Astrocyte (in vitro differentiated cells and primary cell): ENCODE data around the gene DOCK3. TPM values are rescaled to one million over a fixed set of nuclear protein-coding genes. Genes with fewer than 3 reads are reported as not detected.

Source experiments
- DNase-seq: peaks from one replicate; pipeline ENCODE4 v3.0.0-alpha.2; 2010; ENCODE audit warnings: low read depth
- FAIRE-seq: peaks from 2 replicates; lab custom pipeline; 2011; peaks lifted over from hg19 to GRCh38; lab: Jason Lieb, UNC
- H2AFZ ChIP-seq: 2 replicates; pipeline ENCODE4 v1.6.0; 2012; ENCODE audit warnings: low read depth, low read length, inconsistent platforms
- H3K27ac ChIP-seq: 2 replicates; pipeline ENCODE4 v1.5.1; 2011; ENCODE audit warnings: low read depth, low read length, inconsistent platforms
- H3K27me3 ChIP-seq: 2 replicates; pipeline ENCODE4 v1.6.0; 2011; ENCODE audit warnings: low read length, inconsistent platforms; ENCODE audit not compliant: insufficient read depth
- H3K36me3 ChIP-seq: 2 replicates; pipeline ENCODE4 v1.5.1; 2011; ENCODE audit warnings: low read length, inconsistent platforms; ENCODE audit not compliant: insufficient read depth
- H3K4me1 ChIP-seq: 2 replicates; pipeline ENCODE4 v1.5.1; 2011; ENCODE audit warnings: low read length, inconsistent platforms; ENCODE audit not compliant: insufficient read depth
- H3K4me2 ChIP-seq: 2 replicates; pipeline ENCODE4 v1.6.0; 2012; ENCODE audit warnings: low read length, inconsistent platforms
- H3K4me3 ChIP-seq: 2 replicates; pipeline ENCODE4 v1.5.1; 2011; ENCODE audit warnings: low read depth, mild to moderate bottlenecking, low read length, inconsistent platforms; ENCODE audit not compliant: insufficient read depth
- H3K79me2 ChIP-seq: 2 replicates; pipeline ENCODE4 v1.6.0; 2012; ENCODE audit warnings: mild to moderate bottlenecking, low read length, inconsistent platforms; ENCODE audit not compliant: insufficient read depth
- H3K9ac ChIP-seq: 2 replicates; pipeline ENCODE4 v1.6.0; 2012; ENCODE audit warnings: mild to moderate bottlenecking, low read length, inconsistent platforms
- H3K9me3 ChIP-seq: 2 replicates; pipeline ENCODE4 v1.5.1; 2012; ENCODE audit warnings: low read depth, mild to moderate bottlenecking, low read length, inconsistent platforms; ENCODE audit not compliant: insufficient read depth
- H4K20me1 ChIP-seq: 2 replicates; pipeline ENCODE4 v1.6.0; 2012; ENCODE audit warnings: low read length, inconsistent platforms; ENCODE audit not compliant: insufficient read depth
- H3K27ac Mint-ChIP-seq: one replicate; pipeline ENCODE4 v1.8.0; 2021; ENCODE audit warnings: mild to moderate bottlenecking, mixed read lengths; ENCODE audit not compliant: unreplicated experiment
- H3K27me3 Mint-ChIP-seq: one replicate; pipeline ENCODE4 v1.8.0; 2021; ENCODE audit warnings: low read depth, mixed read lengths; ENCODE audit not compliant: unreplicated experiment
- H3K36me3 Mint-ChIP-seq: one replicate; pipeline ENCODE4 v1.8.0; 2021; ENCODE audit warnings: low read depth, mixed read lengths; ENCODE audit not compliant: unreplicated experiment
- H3K4me1 Mint-ChIP-seq: one replicate; pipeline ENCODE4 v1.8.0; 2021; ENCODE audit warnings: low read depth, mixed read lengths; ENCODE audit not compliant: unreplicated experiment
- H3K4me3 Mint-ChIP-seq: one replicate; pipeline ENCODE4 v1.8.0; 2021; ENCODE audit warnings: mild to moderate bottlenecking, moderate library complexity, mixed read lengths; ENCODE audit not compliant: unreplicated experiment
- H3K9me3 Mint-ChIP-seq: one replicate; pipeline ENCODE4 v1.8.0; 2021; ENCODE audit warnings: mild to moderate bottlenecking, mixed read lengths; ENCODE audit not compliant: unreplicated experiment
- EZH2 ChIP-seq: IDR thresholded peaks from 2 replicates; pipeline ENCODE4 v1.6.1; 2012; ENCODE audit warnings: mild to moderate bottlenecking, low read length, inconsistent platforms; ENCODE audit not compliant: insufficient read depth
- total RNA-seq: library from RNA; stranded (reverse); gene quantifications from 2 replicates; pipeline ENCODE4 v1.2.1, GENCODE V29; 2021
- TF ChIP-seq, protein P1 (sequence below): IDR thresholded peaks from 2 replicates; pipeline ENCODE4 v1.5.1; 2011; ENCODE audit warnings: low read depth, mild to moderate bottlenecking, inconsistent platforms, low read length, moderate library complexity; ENCODE audit not compliant: insufficient read depth

DOCK3 gene
- total RNA-seq, 1 donor from 2014 or later, result 3.3 TPM

DNA sequence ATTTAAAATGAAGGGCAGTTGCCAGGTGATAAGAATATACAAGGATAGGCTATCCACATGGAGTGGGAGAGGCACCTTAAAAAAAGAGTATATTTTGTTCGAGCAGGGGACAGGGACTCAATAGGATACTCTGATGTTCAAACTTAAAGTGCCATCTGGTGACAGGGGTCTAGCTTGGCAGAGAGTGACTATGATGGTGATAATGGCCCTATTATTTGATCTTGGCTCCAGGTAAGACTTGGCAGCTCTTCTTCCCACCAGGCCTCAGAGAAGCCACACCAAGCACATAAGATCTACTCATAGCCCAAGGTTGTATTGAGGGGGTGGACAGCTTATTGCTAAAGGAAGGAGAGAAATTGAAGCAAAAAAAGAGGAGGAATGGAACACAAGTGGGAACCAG is 601.3 kb downstream of the DOCK3 start:
- no peak for FAIRE-seq
- H4K20me1 ChIP-seq, result no peaks in the 10 kb centered on the region
- H3K36me3 Mint-ChIP-seq, result no peaks in the 10 kb centered on the region
- H3K36me3 ChIP-seq, result no peaks in the 10 kb centered on the region
- H3K9ac ChIP-seq, result no peak overlapping the region
- peaks cover 2% of the 10 kb centered on the region for H3K9me3 Mint-ChIP-seq
- H3K27me3 Mint-ChIP-seq, result no peaks in the 10 kb centered on the region
- peaks cover 2% of the 10 kb centered on the region for H3K4me1 Mint-ChIP-seq
- H3K4me2 ChIP-seq, result no peak overlapping the region
- H3K4me3 Mint-ChIP-seq, result no peak overlapping the region
- DNase-seq, result no peak
- H3K79me2 ChIP-seq, result no peaks in the 10 kb centered on the region
- no peaks in the 10 kb centered on the region for H3K4me1 ChIP-seq
- H2AFZ ChIP-seq, result no peak overlapping the region
- TF ChIP-seq, protein P1, sequence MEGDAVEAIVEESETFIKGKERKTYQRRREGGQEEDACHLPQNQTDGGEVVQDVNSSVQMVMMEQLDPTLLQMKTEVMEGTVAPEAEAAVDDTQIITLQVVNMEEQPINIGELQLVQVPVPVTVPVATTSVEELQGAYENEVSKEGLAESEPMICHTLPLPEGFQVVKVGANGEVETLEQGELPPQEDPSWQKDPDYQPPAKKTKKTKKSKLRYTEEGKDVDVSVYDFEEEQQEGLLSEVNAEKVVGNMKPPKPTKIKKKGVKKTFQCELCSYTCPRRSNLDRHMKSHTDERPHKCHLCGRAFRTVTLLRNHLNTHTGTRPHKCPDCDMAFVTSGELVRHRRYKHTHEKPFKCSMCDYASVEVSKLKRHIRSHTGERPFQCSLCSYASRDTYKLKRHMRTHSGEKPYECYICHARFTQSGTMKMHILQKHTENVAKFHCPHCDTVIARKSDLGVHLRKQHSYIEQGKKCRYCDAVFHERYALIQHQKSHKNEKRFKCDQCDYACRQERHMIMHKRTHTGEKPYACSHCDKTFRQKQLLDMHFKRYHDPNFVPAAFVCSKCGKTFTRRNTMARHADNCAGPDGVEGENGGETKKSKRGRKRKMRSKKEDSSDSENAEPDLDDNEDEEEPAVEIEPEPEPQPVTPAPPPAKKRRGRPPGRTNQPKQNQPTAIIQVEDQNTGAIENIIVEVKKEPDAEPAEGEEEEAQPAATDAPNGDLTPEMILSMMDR, result no peak
- no peak for TF ChIP-seq EZH2
- no peaks in the 10 kb centered on the region for H3K9me3 ChIP-seq
- no peaks in the 10 kb centered on the region for H3K27me3 ChIP-seq
- no peak overlapping the region for H3K27ac Mint-ChIP-seq
- H3K27ac ChIP-seq, result no peak overlapping the region
- no peak overlapping the region for H3K4me3 ChIP-seq

DNA sequence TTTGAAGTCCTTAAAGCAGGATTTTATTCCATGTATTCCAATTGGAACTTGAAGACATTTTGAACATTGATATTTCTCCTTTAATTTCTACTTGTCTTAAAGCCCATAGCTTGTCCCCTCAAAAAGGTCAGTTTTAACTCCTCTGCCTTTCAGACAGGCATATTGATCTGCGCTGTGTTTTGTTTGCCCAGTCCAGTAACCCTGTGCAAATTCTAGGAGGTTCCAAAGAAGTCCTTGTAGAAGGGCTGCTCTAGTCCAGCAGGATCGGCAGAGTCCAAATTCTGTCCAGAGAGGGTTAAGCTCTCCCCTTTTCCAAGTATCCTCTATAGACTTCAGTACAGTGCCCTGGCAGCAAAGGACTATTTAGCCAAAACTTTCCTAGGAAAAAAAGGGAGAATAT is 604.7 kb downstream of the DOCK3 start:
- no peak overlapping the region for H3K27ac ChIP-seq
- FAIRE-seq, result no peak
- peaks cover 14% of the 10 kb centered on the region for H3K4me1 ChIP-seq
- Mint-ChIP-seq H3K4me1 (peaks cover 11% of the 10 kb centered on the region), H3K36me3 (peaks cover 5% of the 10 kb centered on the region), H3K27ac (no peak overlapping the region), H3K9me3 (peaks cover 4% of the 10 kb centered on the region), H3K27me3 (no peaks in the 10 kb centered on the region), H3K4me3 (no peak overlapping the region)
- no peak overlapping the region for H3K4me2 ChIP-seq
- no peak overlapping the region for H3K9ac ChIP-seq
- no peak for TF ChIP-seq EZH2
- TF ChIP-seq, protein P1, result no peak
- H3K79me2 ChIP-seq, result no peaks in the 10 kb centered on the region
- H3K4me3 ChIP-seq, result no peak overlapping the region
- no peaks in the 10 kb centered on the region for H3K27me3 ChIP-seq
- no peak for DNase-seq
- no peaks in the 10 kb centered on the region for H3K9me3 ChIP-seq
- no peak overlapping the region for H2AFZ ChIP-seq
- H4K20me1 ChIP-seq, result no peaks in the 10 kb centered on the region
- no peaks in the 10 kb centered on the region for H3K36me3 ChIP-seq

DNA sequence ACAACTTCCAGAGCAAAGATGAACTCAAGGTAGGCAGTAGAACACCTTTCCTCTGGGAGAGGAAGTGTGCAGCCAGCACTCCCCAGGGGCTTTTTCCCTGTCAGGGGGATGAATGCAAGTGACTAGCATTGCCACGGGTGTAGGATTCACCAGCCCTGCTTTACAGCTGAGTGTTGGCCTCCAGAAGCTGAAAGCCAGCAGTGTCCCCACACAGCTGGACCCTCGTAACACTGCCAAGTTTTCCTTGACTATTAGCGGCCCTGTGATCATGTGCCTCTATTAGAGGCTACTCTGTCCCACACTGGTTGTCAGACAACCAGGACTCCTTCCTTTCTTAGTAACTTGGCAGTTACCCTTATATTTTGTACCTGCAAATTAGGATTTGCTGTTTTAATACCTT is 605.4 kb downstream of the DOCK3 start:
- Mint-ChIP-seq H3K4me3 (no peak overlapping the region), H3K36me3 (peaks cover 5% of the 10 kb centered on the region)

More for the DNA sequence above, 605.4 kb downstream of the DOCK3 start:
- Histone ChIP-seq H3K36me3 (no peaks in the 10 kb centered on the region), H3K27me3 (no peaks in the 10 kb centered on the region), H3K27ac (no peak overlapping the region), H3K9me3 (no peaks in the 10 kb centered on the region), H4K20me1 (no peaks in the 10 kb centered on the region), H3K9ac (no peak overlapping the region), H3K4me1 (peaks cover 14% of the 10 kb centered on the region), H3K4me2 (no peak overlapping the region), H3K79me2 (no peaks in the 10 kb centered on the region), H2AFZ (no peak overlapping the region), H3K4me3 (no peak overlapping the region)
- Mint-ChIP-seq H3K27me3 (no peaks in the 10 kb centered on the region), H3K9me3 (peaks cover 3% of the 10 kb centered on the region), H3K27ac (no peak overlapping the region), H3K4me1 (peaks cover 11% of the 10 kb centered on the region)
- no peak for DNase-seq
- no peak for FAIRE-seq
- TF ChIP-seq, protein P1, result no peak
- no peak for TF ChIP-seq EZH2
